Measurements from ENCODE around the gene RPUSD1. TPM values are rescaled to one million over a fixed set of nuclear protein-coding genes. Genes with fewer than 3 reads are reported as not detected.

Gene RPUSD1
- total RNA-seq, 2 experiments from 2014 or later = 12.8 to 15.0 TPM

DNA sequence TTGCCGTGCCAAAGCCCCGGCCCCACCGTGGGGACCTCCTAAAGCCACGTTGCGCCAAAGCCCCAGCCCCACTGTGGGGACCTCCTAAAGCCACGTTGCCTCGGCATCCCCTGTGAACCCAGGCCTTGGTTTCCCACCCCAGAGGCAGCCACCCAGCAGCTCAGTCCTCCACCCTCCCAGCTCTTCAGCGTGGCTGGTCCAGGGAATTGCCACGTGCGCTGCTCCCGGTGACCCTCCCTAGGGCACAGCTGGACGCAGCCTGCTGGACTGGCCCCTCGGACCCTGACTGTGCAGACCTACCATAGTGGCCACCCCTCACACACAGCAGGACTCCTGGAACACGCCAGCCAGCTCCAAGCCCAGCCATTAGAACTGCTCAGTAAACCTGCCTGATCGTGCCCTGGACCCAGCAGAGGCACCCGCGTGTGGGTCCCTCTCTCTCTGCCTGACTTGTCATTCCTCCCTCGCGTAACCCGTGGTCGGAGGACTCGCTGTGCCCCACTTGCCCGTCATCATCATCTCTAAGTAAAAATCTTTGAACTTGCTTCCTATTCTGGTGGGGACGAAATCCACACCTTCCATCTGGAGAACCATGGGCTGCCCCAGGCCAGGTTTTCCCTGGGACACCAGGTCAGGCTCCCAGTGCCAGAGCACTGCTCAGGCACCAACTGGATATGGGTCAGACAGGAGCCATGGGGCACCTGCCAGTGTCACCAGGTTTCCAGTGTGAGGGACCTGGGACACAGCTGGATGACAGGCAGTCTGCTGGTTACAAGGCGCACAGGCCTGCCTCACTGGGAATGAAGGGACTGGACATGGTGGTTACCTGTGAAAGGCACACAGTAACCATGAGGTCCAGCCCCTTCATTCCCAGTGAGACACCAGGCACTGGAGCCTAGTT, 53.0 kb downstream of the RPUSD1 start:
- CTCF ChIA-PET = no interaction called here
- intact Hi-C loops (cut with DNase I, micrococcal nuclease) = no loop called here
- H3K9me3 ChIP-seq (ENCODE audit: control insufficient read depth in 1 of 2, insufficient read depth in 1 of 2, low read length in 2 of 2) = no peaks in the 10 kb centered on the region
- DNase-seq (peak in 1 of 14 experiments; percentile 12), ATAC-seq (ENCODE audit: poor library complexity) (no peak)
- Mint-ChIP-seq H3K9me3 (no peaks in the 10 kb centered on the region), H3K4me1 (ENCODE audit: low read depth) (no peaks in the 10 kb centered on the region), H3K36me3 (ENCODE audit: low read depth) (peaks cover 33% of the 10 kb centered on the region), H3K27me3 (no peaks in the 10 kb centered on the region), H3K4me3 (no peak overlapping the region), H3K27ac (no peak overlapping the region)
- H3K36me3 ChIP-seq (ENCODE audit: insufficient read depth, low read length) = peaks cover 54% of the 10 kb centered on the region
- no peaks in the 10 kb centered on the region for H3K27me3 ChIP-seq (ENCODE audit: control insufficient read depth in 1 of 2, insufficient read depth in 2 of 2, low read length in 2 of 2)
- POLR2A ChIA-PET = no interaction called here
- no peak overlapping the region for H3K27ac ChIP-seq (ENCODE audit: low read depth in 1 of 2, low read length in 2 of 2)
- H3K4me3 ChIP-seq (ENCODE audit: low read length) = no peak overlapping the region
- TF ChIP-seq, protein P1, sequence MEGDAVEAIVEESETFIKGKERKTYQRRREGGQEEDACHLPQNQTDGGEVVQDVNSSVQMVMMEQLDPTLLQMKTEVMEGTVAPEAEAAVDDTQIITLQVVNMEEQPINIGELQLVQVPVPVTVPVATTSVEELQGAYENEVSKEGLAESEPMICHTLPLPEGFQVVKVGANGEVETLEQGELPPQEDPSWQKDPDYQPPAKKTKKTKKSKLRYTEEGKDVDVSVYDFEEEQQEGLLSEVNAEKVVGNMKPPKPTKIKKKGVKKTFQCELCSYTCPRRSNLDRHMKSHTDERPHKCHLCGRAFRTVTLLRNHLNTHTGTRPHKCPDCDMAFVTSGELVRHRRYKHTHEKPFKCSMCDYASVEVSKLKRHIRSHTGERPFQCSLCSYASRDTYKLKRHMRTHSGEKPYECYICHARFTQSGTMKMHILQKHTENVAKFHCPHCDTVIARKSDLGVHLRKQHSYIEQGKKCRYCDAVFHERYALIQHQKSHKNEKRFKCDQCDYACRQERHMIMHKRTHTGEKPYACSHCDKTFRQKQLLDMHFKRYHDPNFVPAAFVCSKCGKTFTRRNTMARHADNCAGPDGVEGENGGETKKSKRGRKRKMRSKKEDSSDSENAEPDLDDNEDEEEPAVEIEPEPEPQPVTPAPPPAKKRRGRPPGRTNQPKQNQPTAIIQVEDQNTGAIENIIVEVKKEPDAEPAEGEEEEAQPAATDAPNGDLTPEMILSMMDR (IDR thresholded peaks at IDR 0.05) = no peak
- peaks cover 9% of the 10 kb centered on the region for H3K4me1 ChIP-seq (ENCODE audit: insufficient read depth, low read length)

Small RNAs within 50 kb of the gene (microRNA-seq; reads per million reads assigned to microRNA genes)
- not detected for gene MIR662 (ENCODE audit: borderline microRNAs expressed, borderline replicate concordance)

Other genes starting within 250 kb of the RPUSD1 start
- gene PRR35, start 228.0 kb downstream of the RPUSD1 start, total RNA-seq = not detected
- under 1 TPM; 0.45 to 0.55 TPM for gene NHLRC4, start 221.4 kb downstream of the RPUSD1 start, total RNA-seq
- gene PIGQ, start 218.4 kb downstream of the RPUSD1 start, total RNA-seq = 10 to 100 TPM; 22.8 to 27.0 TPM
- 1 to 10 TPM; 8.9 to 9.5 TPM for gene RAB40C, start 198.3 kb downstream of the RPUSD1 start, total RNA-seq
- under 1 TPM; 0.64 to 0.99 TPM for gene WFIKKN1, start 157.4 kb downstream of the RPUSD1 start, total RNA-seq
- 10 to 100 TPM; 39.5 to 39.6 TPM for gene METTL26, start 152.1 kb downstream of the RPUSD1 start, total RNA-seq
- gene MCRIP2, start 146.6 kb downstream of the RPUSD1 start, total RNA-seq = 10 to 100 TPM; 11.4 to 14.6 TPM
- 10 to 100 TPM in 1 of 2 experiments, 1 to 10 TPM in 1; 8.1 to 10.3 TPM for gene WDR90, start 139.0 kb downstream of the RPUSD1 start, total RNA-seq
- 100 to 1,000 TPM; 202 to 209 TPM for gene RHOT2, start 120.2 kb downstream of the RPUSD1 start, total RNA-seq
- gene RHBDL1, start 112.7 kb downstream of the RPUSD1 start, total RNA-seq = 1 to 10 TPM; 6.6 to 6.9 TPM
- 10 to 100 TPM; 46.9 to 53.9 TPM for gene STUB1, start 108.0 kb downstream of the RPUSD1 start, total RNA-seq
- gene JMJD8, start 104.0 kb downstream of the RPUSD1 start, total RNA-seq = 10 to 100 TPM; 22.0 to 23.6 TPM
- gene WDR24, start 98.0 kb downstream of the RPUSD1 start, total RNA-seq = 10 to 100 TPM; 12.1 to 12.6 TPM
- 10 to 100 TPM; 11.0 to 11.7 TPM for gene FBXL16, start 82.6 kb downstream of the RPUSD1 start, total RNA-seq
- gene METRN, start 73.3 kb downstream of the RPUSD1 start, total RNA-seq = 1 to 10 TPM; 2.6 to 3.2 TPM
- 1 to 10 TPM; 8.1 TPM for gene ANTKMT, start 67.2 kb downstream of the RPUSD1 start, total RNA-seq
- 1 to 10 TPM; 1.2 to 2.7 TPM for gene CCDC78, start 61.9 kb downstream of the RPUSD1 start, total RNA-seq
- gene HAGHL, start 61.3 kb downstream of the RPUSD1 start, total RNA-seq = 1 to 10 TPM; 7.1 to 9.2 TPM
- gene CIAO3, start 47.4 kb downstream of the RPUSD1 start, total RNA-seq = 10 to 100 TPM; 33.3 to 38.2 TPM
- gene MSLN, start 27.6 kb downstream of the RPUSD1 start, total RNA-seq = not detected
- 10 to 100 TPM; 30.7 to 31.1 TPM for gene CHTF18, start 239 bp upstream of the RPUSD1 start, total RNA-seq
- gene GNG13, start 12.4 kb upstream of the RPUSD1 start, total RNA-seq = not detected
- gene LMF1, start 182.6 kb upstream of the RPUSD1 start, total RNA-seq = 10 to 100 TPM; 26.8 to 27.6 TPM
- 1 to 10 TPM; 1.4 to 2.3 TPM for gene SOX8, start 193.4 kb upstream of the RPUSD1 start, total RNA-seq